Tongue (tissue), 2 donors: ENCODE results near the gene SYT12. TPM values are rescaled to one million over a fixed set of nuclear protein-coding genes. Genes with fewer than 3 reads are reported as not detected.
A peak's percentile ranks its signal among the peaks of the same experiment; 100 is the strongest.

ENCODE experiments used
- DNase-seq: peaks from one replicate; pipeline ENCODE4 v3.0.0-alpha.2; 2015
- total RNA-seq: library from RNA; depleted of rRNA; stranded (reverse); fragments of >200 nt; gene quantifications from one replicate; pipeline ENCODE4 v1.2.3, GENCODE V29; 2014

The SYT12 gene
- total RNA-seq, 1 donor from 2014 or later, result 0.41 TPM

DNA sequence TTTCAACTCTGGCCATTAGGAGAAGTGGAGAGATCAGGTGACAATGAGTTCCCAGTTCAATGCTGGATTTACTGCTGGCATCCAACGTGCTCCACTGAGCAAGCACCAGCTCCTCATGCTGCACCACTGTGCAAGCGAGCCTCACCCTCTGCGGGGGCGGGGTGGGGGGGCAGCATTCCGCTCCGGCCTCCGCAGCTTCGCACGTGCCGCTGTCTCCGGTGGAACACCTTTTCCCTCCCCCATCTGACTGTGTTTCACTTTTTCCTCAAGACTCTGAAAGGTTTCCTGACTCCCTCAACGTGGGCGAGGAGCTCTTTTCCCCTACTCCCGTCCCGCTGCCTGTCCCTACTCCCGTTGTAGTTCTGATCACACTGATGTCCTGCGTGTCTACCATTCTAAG is 32.9 kb downstream of the SYT12 start:
- DNase-seq, result peak; percentile 34

DNA sequence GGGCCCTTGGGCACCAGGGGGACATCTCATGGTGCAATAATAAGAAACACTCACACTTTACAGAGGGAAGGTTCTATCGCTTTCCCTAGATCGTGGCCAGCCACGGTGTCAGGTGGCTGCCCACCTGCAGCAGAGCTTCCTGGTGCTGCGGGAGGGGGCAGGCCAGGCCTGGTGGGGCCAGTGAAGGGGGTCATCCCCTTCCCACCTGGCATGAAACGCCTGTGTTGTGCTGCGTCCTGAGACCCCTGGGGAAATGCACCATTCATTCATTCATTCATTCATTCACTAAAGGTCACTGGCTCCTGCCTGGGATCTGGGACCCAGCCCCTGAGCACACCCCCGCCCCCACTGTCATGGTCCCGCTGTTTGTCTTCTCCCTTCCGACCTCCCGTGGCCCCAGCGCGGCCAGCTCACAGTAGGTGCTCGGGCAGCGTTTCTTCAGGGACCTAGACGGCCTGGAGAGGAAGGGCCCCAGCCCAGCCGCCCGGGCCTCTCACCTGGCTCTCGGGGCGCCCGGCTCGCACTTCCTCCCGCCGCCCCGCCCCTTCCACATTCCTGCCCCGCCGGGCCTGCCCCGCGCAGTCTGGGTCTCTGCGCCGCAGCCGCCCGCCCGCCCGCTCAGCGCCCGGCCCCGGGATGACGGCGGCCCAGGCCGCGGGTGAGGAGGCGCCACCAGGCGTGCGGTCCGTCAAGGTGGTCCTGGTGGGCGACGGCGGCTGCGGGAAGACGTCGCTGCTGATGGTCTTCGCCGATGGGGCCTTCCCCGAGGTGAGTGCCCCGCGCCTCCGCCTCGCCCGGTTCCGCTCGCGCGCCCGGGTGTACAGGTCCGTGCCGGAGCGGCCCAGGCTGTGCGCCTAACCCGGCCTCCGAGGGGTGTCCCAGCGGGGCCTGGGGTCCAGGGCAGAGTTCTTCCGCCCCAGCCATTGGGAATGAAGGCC is 33.6 kb downstream of the SYT12 start, which contains the start of gene RHOD:
Gene RHOD, plus strand, starts transcription at position 581 of the 938 bp plus-strand sequence. Its CDS starts 56 bp downstream, at position 637.
- peak; percentile 64 for DNase-seq

DNA sequence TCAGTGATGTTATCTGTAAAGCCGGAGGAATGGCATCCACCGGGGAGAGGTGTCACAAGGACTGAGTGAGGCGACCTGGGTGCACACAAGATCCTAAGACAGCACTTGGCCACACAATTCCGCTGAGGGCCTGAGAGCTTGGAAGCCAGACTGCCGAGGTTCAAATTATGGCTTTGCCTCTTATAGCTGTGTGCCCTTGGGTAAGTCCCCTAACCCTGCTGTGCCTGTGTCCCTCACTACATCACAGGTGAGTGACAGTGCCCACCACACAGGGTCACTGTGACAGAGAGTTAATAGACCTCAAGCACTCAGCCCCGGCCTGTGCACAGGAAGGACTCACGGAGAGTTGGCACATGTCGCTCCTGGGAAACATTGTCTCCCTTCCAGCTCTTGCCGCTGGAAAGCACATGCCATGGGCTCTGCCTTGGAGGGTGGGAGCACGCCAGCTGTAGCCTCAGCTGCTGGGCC is 34.3 kb downstream of the SYT12 start:
- peak; percentile 60 for DNase-seq

DNA sequence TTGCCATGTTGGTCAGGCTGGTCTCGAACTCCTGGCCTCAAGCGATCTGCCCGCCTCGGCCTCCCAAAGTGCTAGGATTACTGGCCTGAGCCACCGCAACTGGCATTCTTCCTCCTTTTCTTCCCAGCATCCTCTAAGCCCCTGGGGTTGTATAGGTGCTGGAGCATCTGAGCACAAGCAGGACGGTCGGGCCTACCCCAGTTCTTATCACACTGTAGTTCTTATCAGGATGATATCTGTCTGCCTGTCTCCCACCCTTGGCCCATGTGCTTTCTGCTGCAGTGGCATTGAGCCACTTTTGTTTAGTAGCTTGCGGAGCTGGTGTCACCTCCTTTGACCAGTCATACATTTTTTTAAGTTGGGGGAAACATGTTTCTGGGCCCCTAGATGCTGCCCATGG is 35.6 kb downstream of the SYT12 start:
- no peak for DNase-seq

- DNase-seq, result no peak
Measured at GRCh38 chr11:67059671-67060070, 36.7 kb downstream of the SYT12 start.

DNA sequence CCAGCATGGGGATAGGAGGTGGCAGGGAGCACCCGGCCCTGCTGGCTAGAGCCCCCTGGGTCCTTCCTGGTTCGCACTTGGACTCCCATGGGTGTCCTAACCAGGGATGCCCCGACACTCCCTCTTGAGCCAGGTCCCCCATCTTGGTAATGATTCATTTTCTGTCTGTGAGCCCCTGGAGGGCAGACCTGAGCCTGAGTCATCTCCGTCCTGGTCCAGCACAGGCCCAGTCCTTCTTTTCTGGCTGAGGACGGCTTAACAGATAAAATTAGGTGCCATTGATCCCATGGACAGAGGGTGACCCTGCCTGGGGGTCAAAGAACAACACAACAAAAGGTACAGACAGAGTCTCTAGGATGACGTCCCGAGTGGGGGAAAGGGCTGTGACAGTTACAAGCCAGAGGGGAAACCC is 37.2 kb downstream of the SYT12 start:
- DNase-seq, result no peak

GRCh38 chr11:67062526-67063373 is 39.8 kb downstream of the SYT12 start:
- no peak for DNase-seq

- no peak for DNase-seq
Measured at GRCh38 chr11:67066333-67066709, 43.4 kb downstream of the SYT12 start.

DNA sequence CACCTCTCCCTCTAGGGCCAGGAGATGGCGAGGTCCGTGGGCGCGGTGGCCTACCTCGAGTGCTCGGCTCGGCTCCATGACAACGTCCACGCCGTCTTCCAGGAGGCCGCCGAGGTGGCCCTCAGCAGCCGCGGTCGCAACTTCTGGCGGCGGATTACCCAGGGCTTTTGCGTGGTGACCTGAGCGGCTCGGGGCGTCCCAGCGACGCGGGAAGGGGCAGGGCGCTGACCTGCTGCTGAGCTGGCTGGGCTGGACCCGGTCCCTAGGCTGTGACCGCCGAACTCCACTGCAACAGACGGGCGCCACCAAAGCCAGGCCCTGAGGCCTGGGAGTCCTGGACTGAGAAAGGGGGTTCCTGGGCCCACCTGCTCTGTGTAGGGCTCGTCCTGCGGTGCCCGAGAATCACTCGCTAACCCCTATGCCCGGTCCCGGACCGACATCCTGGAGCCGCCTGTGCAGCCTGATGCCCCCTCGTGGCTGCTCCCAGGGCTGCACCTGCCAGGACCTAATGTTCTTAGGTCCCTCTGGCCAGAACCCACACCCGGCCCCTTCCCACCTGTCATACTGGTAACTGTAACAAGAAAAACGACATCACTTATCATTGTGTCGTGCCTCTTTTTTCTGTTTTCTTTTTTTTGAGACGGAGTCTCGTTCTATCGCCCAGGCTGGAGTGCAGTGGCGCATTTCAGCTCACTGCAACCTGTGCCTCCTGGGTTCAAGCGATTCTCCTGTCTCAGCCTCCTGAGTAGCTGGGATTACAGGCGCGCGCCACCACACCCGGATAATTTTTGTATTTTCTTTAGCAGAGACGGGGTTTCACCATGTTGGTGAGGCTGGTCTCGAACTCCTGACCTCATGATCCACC is 48.7 kb downstream of the SYT12 start:
- peak; percentile 71 for DNase-seq

DNA sequence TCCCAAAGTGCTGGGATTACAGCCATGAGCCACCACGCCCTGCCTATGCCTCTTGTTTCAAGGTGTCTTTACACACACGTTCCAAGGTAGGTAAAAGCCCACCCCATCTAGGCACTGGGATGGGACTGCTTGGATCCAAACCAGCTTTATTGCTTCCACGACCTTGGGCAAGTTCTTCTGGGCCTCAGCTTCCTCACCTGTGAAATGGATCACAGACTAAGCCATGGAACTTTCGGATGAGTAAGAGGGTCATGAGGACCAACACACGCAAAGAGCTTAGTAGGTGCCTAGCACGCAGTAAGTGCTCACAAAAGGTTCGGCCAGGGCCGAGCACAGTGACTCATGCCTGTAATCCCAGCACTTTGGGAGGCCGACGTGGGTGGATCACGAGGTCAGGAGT is 49.4 kb downstream of the SYT12 start:
- no peak for DNase-seq

DNA sequence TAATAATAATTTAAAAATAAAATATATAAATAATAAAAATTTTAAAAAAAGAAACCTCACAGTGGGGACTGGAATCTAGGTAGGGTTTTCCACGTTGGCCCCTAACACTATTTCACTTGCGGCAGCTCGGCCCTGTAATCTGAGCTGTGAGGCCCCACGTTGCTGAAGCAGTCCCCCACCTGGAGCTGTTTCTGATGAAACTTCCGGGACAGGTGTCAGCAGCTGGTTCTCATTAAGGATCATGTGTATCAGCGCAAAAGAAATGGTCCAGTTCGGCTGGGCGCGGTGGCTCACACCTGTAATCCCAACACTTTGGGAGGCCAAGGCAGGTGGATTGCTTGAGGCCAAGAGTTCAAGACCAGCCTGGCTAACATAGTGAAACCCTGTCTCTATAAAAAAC is 51.0 kb downstream of the SYT12 start:
- no peak for DNase-seq

- DNase-seq, result no peak
Measured at GRCh38 chr11:67076202-67076601, 53.3 kb downstream of the SYT12 start.

GRCh38 chr11:67079065-67079705 is 56.3 kb downstream of the SYT12 start:
- no peak for DNase-seq

GRCh38 chr11:67082071-67082791 is 59.3 kb downstream of the SYT12 start:
- peak; percentile 57 for DNase-seq

DNA sequence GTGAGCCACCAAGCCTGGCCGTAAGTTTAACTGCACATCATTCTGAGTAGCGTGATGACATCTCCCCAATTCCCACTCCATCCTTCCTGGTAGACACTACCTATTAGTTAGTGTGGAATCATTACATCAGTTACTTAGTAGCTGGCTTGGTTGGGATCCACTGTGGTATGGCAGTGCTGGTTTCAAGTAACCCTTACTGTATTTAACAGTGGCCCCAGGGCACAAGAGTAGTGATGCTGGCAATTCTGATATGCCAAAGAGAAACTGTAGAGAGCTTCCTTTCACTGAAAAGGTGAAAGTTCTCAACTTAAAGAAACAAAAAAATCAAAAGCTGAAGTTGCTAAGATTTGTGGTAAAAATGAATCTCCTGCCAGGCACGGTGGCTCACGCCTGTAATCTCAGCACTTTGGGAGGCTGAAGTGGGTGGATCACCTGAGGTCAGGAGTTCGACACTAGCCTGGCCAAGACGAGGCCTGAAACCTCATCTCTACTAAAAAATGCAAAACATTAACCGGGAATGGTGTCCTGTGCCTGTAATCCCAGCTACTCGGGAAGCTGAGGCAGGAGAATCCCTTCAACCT is 60.9 kb downstream of the SYT12 start:
- DNase-seq, result no peak

DNA sequence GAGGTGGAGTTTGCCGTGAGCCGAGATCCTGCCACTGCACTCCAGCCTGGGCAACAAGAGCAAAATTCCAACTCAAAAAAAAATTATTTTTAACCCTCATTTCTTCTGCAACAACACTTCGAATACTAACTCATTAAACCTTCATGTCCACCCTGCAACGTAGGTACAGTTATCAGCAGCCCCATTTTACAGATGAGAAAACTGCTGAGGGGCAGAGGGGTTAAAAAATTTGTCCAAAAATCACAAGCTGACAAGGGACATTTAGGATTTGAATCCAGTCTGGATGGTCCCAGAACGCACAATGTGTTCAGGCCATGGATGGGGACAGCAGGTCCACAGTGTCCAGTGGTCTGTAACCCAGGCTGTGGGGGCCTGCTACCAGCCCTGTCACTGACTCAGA is 62.7 kb downstream of the SYT12 start:
- no peak for DNase-seq

DNA sequence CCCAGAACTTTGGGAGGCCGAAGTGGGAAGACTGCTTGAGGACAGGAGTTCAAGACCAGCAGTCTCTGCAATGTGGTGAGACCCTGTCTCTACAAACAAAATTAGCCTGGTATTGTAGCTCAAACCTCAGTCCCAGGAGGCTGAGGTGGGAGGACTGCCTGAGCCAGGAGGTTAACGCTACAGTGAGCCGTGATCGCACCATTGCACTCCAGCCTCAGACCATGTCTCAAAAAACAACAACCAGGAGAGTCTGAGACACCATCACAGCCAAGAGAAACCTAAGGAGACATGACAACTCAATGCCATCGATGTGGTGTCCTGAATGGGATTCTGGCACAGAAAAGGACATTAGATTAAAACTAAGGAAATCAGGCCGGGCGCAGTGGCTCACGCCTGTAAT is 67.8 kb downstream of the SYT12 start:
- DNase-seq, result no peak

DNA sequence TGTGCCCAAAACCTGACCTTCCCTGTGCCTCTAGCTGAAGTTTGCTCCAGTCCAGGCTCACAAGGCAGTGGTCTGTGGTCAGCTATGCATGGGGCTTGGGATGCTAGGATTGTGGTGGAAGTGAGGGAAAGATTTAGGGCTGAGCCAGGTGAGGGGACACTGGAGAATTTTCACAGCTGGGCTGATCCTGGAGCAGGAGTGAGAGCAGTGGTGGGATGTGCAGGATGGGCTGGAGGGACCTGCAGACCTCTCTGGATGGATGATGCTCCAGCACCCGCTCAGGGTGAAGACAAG is 72.2 kb downstream of the SYT12 start:
- DNase-seq, result no peak

DNA sequence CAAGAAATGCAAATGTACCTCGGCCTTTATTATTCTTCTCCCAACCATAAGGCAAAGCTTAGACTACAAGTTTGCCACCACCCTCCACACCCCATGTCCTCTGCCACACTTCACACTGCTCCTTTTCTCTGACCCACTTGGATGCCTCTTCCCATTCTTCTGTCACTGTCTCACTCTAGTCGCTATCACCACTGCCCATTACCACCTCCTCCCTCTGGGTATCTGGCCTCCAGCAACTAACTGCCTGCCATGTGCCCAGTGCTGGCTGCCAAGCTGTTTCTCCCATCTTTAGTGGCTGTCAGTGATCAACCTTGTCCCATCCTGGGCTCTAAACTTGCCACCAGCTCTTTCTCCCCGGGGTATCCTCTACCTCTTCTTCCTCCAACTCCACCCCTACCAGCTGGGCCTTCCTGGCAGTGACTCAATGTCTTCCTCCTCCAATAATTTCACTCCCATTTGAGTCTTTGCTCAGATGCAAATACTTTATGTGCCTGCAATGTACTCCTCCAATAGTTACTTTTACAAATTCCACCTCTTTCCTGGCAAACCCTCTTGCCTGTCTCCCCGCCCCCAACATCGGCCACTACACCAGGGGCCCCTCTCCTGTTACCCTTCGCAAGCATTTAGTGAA is 76.0 kb downstream of the SYT12 start:
- DNase-seq, result no peak

DNA sequence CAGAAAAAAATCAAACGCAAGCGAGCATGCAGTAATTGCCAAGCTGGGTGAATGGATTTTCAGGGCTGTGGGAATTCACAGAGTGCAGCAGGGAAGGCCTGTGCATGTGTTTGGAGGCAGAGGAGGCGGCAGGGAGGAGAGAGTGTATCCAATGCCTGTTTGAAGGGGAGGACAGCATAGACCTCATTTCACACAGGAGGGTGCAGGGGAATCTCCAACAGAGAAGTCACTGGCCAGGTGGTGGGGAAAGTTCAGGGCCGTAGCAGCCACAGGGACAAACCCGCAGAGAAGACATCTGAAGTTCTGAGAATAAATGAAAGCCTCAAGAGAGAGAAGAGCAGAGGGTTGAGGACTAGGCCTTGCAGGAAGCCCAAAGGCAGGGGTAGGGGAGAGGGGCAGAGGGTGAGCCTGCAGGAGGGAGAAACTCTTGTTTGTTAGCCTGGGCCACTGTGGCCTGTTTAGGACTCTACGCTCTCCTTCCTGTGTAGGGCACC is 76.9 kb downstream of the SYT12 start:
- DNase-seq, result no peak
